T-cell (primary cell): ENCODE data around the gene SMPDL3B. TPM values are rescaled to one million over a fixed set of nuclear protein-coding genes. Genes with fewer than 3 reads are reported as not detected.
A peak's percentile ranks its signal among the peaks of the same experiment; 100 is the strongest.

Experiments
- ATAC-seq, 4 experiments: fragments of 200-7000 bp in 3 of 4; fragments of 150-1000 bp in 1 of 4; cut with Tn5 transposase; replicated peaks in 1 of 4; 1 replicate in 3 of 4; 2 replicates in 1 of 4; pipeline ENCODE4 v1.10.0; 2021; ENCODE audit warnings: moderate library complexity in 3 of 4, mild to moderate bottlenecking in 2 of 4, moderate number of reproducible peaks in 1 of 4
- CTCF ChIA-PET, 2 donors: fragments of 300-600 bp; sonication (Branson Sonifier 250); formaldehyde crosslinking; loops; one replicate each; lab custom pipeline; 2022; ENCODE audit warnings: antibody characterized with exemption in 2 of 2; lab: Charles Lee
- POLR2A ChIA-PET, 2 donors: fragments of 300-600 bp; sonication (Branson Sonifier 250); formaldehyde crosslinking; loops; one replicate each; lab custom pipeline; 2022; ENCODE audit warnings: antibody characterized with exemption in 2 of 2; lab: Charles Lee
- DNase-seq, 35 experiments: peaks; one replicate each; pipeline versions ENCODE4 v3.0.0 to v3.0.0-alpha.2; 2013 to 2023
- H3K27ac ChIP-seq: one replicate; pipeline ENCODE4 v1.5.1; 2013; ENCODE audit warnings: low read length
- H3K27me3 ChIP-seq, 2 experiments: replicated peaks in 1 of 2; 1 replicate in 1 of 2; 2 replicates in 1 of 2; pipeline versions ENCODE4 v1.6.1 to v1.7.0; 2013; ENCODE audit warnings: low read length in 1 of 2, mixed read lengths in 1 of 2; ENCODE audit not compliant: control insufficient read depth in 2 of 2, insufficient read depth in 2 of 2; ENCODE audit errors: extremely low read depth in 1 of 2
- H3K36me3 ChIP-seq, 2 donors: 1 replicate in 1 of 2; 2 replicates in 1 of 2; pipeline versions ENCODE4 v1.6.1 to v1.7.0; 2013; ENCODE audit warnings: low read length in 1 of 2; ENCODE audit not compliant: control insufficient read depth in 2 of 2, insufficient read depth in 1 of 2; ENCODE audit errors: extremely low read depth in 1 of 2
- H3K4me1 ChIP-seq, 2 experiments: 1 replicate in 1 of 2; 2 replicates in 1 of 2; pipeline versions ENCODE4 v1.6.1 to v1.7.0; 2013; ENCODE audit warnings: low read length in 2 of 2, mixed read lengths in 1 of 2; ENCODE audit not compliant: insufficient read depth in 2 of 2, control insufficient read depth in 1 of 2; ENCODE audit errors: extremely low read depth in 1 of 2
- H3K4me3 ChIP-seq, 2 donors: 1 replicate in 1 of 2; 2 replicates in 1 of 2; pipeline versions ENCODE4 v1.5.1 to v1.7.0; 2013; ENCODE audit warnings: mild to moderate bottlenecking in 2 of 2, low read length in 1 of 2, moderate library complexity in 1 of 2; ENCODE audit not compliant: control insufficient read depth in 1 of 2; ENCODE audit errors: extremely low read depth in 1 of 2
- H3K9me3 ChIP-seq: 2 replicates; pipeline ENCODE4 v1.7.0; 2013
- H3K27ac Mint-ChIP-seq, 2 donors: one replicate each; pipeline ENCODE4 v1.8.0; 2020 to 2021; ENCODE audit warnings: mild to moderate bottlenecking in 2 of 2, mixed read lengths in 2 of 2
- H3K27me3 Mint-ChIP-seq, 2 donors: one replicate each; pipeline ENCODE4 v1.8.0; 2021 to 2022; ENCODE audit warnings: mixed read lengths in 2 of 2
- H3K36me3 Mint-ChIP-seq: one replicate; pipeline ENCODE4 v1.8.0; 2021; ENCODE audit warnings: mixed read lengths
- H3K4me1 Mint-ChIP-seq, 3 donors: one replicate each; pipeline ENCODE4 v1.8.0; 2020 to 2022; ENCODE audit warnings: mixed read lengths in 3 of 3, mild to moderate bottlenecking in 1 of 3
- H3K4me3 Mint-ChIP-seq, 3 donors: one replicate each; pipeline ENCODE4 v1.8.0; 2020 to 2022; ENCODE audit warnings: mild to moderate bottlenecking in 3 of 3, mixed read lengths in 3 of 3, moderate library complexity in 3 of 3
- H3K9me3 Mint-ChIP-seq, 3 donors: one replicate each; pipeline ENCODE4 v1.8.0; 2020 to 2022; ENCODE audit warnings: mixed read lengths in 3 of 3
- WGBS: methylation state at CpG from one replicate; pipeline ENCODE4 v1.1.5; 2013; ENCODE audit warnings: missing lambda C conversion rate; ENCODE audit not compliant: insufficient coverage; 5-methylcytosine and 5-hydroxymethylcytosine counted together
- total RNA-seq, 35 experiments: library from RNA in 6 of 35; stranded (reverse) in 6 of 35; fragments of 120-200 nt in 1 of 35; gene quantifications; one replicate each; pipeline versions ENCODE4 v1.2.1 to v1.2.4 and lab custom pipeline; 2013 to 2026

The SMPDL3B gene
- total RNA-seq, 5 donors from 2014 or later (not counting 1 experiment from before 2014, with no cell fraction given), result 0.22 to 0.44 (median 0.33) TPM; not detected in 1

DNA sequence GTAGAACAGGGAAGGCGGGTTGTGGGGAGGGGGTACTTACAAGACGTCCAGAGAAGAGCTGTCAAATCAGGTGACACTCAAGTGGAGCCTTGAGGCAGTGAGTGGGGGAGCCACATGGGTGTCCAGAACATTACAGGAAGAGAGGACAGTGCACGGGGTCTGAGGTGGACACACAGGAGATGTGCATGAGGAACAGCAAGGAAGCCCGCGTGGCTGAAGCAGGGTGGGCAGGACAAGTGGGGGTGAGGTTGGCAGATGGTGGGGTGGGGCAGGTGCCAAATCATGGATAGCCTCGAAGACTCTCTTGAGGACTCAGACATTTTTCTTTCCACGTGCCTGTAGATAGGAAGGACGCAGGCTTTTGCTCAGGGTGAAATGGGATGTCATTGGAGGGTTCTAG is 921 bp downstream of the SMPDL3B start:
- no peaks in the 10 kb centered on the region for H3K9me3 ChIP-seq
- CTCF ChIA-PET, result no interaction called here
- peaks cover 0 to 18% of the 10 kb centered on the region in 2 experiments for H3K27me3 ChIP-seq
- Mint-ChIP-seq H3K4me3 (peak overlapping the region in 1 of 3 donors; percentile 54), H3K36me3 (no peaks in the 10 kb centered on the region), H3K27ac (no peak overlapping the region), H3K4me1 (peaks cover 14 to 31% (median 26%) of the 10 kb centered on the region in 3 donors), H3K9me3 (no peaks in the 10 kb centered on the region), H3K27me3 (peaks cover 9 to 14% of the 10 kb centered on the region in 2 donors)
- ATAC-seq, result no peak
- no peaks in the 10 kb centered on the region for H3K36me3 ChIP-seq
- POLR2A ChIA-PET, result interaction anchor here in 1 of 2 donors (0.5 kb wide), 1 partner anchor 230 kb away, joined by 4 read pairs; no protein-coding TSS in a partner anchor
- no peak overlapping the region for H3K27ac ChIP-seq
- WGBS, result 70% methylated on average over 8 of the region's 8 CpGs
- H3K4me1 ChIP-seq, result peaks cover 0 to 17% of the 10 kb centered on the region in 2 experiments
- DNase-seq, result no peak
- H3K4me3 ChIP-seq, result no peak overlapping the region

DNA sequence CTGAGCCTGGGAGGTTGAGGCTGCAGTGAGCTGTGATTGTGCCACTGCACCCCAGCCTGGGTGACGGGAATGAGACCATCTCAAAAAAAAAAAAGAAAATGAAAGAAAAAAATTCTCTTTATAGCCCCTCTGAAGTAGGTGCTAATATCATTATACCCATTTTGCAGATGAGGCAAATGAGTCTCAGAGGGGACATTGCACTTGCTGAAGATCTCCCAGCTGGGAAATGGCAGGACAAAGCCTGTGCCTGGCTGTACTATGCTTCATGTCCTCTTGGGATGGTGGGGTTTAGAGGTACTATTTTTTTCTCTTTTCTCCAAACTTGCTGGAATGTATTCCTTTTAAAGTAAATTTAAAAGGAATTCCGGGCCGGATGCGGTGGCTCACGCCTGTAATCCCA is 1.6 kb downstream of the SMPDL3B start:
- ATAC-seq, result no peak
- no peak overlapping the region for H3K4me3 ChIP-seq
- no peak overlapping the region for H3K27ac ChIP-seq
- Mint-ChIP-seq H3K36me3 (no peaks in the 10 kb centered on the region), H3K4me3 (no peak overlapping the region), H3K27me3 (peaks cover 9 to 14% of the 10 kb centered on the region in 2 donors), H3K4me1 (peaks cover 16 to 35% (median 29%) of the 10 kb centered on the region in 3 donors), H3K27ac (no peak overlapping the region), H3K9me3 (no peaks in the 10 kb centered on the region)
- peaks cover 0 to 18% of the 10 kb centered on the region in 2 experiments for H3K27me3 ChIP-seq
- CTCF ChIA-PET, result no interaction called here
- no peak for DNase-seq
- no peaks in the 10 kb centered on the region for H3K36me3 ChIP-seq
- peaks cover 2 to 20% of the 10 kb centered on the region in 2 experiments for H3K4me1 ChIP-seq
- POLR2A ChIA-PET, result no interaction called here
- no peaks in the 10 kb centered on the region for H3K9me3 ChIP-seq
- whole genome bisulfite sequencing, result no CpG with 5 or more reads among the region's 5 CpGs

DNA sequence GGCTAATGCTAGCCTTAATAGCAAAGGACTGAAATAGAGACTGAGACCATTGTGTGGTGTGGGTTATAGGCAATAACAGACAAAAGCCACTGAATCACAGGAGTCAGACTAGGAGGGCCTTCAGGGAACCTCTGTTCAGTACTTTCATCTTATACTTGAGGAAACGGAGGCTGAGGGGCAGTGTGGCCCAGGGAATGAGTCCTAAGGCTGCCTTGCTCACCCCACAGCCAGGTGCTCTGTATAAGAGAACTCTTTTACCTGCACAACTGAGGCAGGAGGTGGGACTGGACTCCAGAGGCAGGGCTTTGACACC is 2.7 kb downstream of the SMPDL3B start:
- Mint-ChIP-seq H3K4me3 (no peak overlapping the region), H3K27me3 (peaks cover 9 to 14% of the 10 kb centered on the region in 2 donors), H3K36me3 (no peaks in the 10 kb centered on the region), H3K9me3 (no peaks in the 10 kb centered on the region), H3K4me1 (peaks cover 16 to 37% (median 33%) of the 10 kb centered on the region in 3 donors), H3K27ac (no peak overlapping the region)
- ATAC-seq (no peak), DNase-seq (no peak)
- Histone ChIP-seq H3K27me3 (peaks cover 0 to 18% of the 10 kb centered on the region in 2 experiments), H3K27ac (no peak overlapping the region), H3K9me3 (no peaks in the 10 kb centered on the region), H3K4me1 (peaks cover 2 to 20% of the 10 kb centered on the region in 2 experiments), H3K4me3 (no peak overlapping the region), H3K36me3 (no peaks in the 10 kb centered on the region)
- no CpG with 5 or more reads among the region's 1 CpG for WGBS
- CTCF ChIA-PET, result interaction anchor here in 1 of 2 donors (0.9 kb wide), 1 partner anchor 50 kb away, joined by 3 read pairs; no protein-coding TSS in a partner anchor
- POLR2A ChIA-PET, result interaction anchor here in 1 of 2 donors (0.5 kb wide), 1 partner anchor 90 kb away, joined by 3 read pairs; no protein-coding TSS in a partner anchor

DNA sequence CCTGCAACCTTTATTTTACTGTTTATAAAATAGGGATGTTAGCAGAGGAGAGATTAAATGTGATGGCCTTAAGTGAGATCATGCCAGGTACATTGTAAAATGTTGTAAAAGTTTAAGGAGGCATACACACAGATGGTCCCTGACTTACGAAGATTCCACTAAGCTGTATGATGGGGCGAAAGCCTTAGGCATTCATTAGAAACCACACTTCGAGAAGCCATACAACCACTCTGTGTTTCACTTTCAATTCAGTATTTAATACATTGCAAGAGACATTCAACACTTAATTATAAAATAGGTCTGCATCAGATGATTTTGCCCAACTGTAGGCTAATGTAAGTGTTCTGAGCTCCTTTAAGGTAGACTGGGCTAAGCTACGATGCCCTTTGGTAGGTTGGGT is 3.7 kb downstream of the SMPDL3B start:
- Mint-ChIP-seq H3K4me3 (no peak overlapping the region), H3K36me3 (no peaks in the 10 kb centered on the region), H3K27me3 (peaks cover 9 to 14% of the 10 kb centered on the region in 2 donors), H3K9me3 (no peaks in the 10 kb centered on the region), H3K27ac (no peak overlapping the region), H3K4me1 (peaks cover 23 to 47% (median 43%) of the 10 kb centered on the region in 3 donors)
- Histone ChIP-seq H3K4me1 (peaks cover 7 to 28% of the 10 kb centered on the region in 2 experiments), H3K27me3 (peaks cover 0 to 18% of the 10 kb centered on the region in 2 experiments), H3K27ac (no peak overlapping the region), H3K4me3 (no peak overlapping the region), H3K9me3 (no peaks in the 10 kb centered on the region), H3K36me3 (no peaks in the 10 kb centered on the region)
- POLR2A ChIA-PET, result interaction anchor here (0.5 to 0.6 kb wide), 2 partner anchors 26 to 1545 kb away, joined by 3 to 6 read pairs; no protein-coding TSS in a partner anchor
- WGBS, result 100% methylated on average over 1 of the region's 4 CpGs
- no peak for DNase-seq
- CTCF ChIA-PET, result interaction anchor here (0.6 to 1.2 kb wide), 5 partner anchors 8 to 274 kb away, joined by 3 to 10 read pairs (median 3); no protein-coding TSS in a partner anchor
- ATAC-seq, result no peak

- ATAC-seq (peak; percentile 80 to 89 (median 86)), DNase-seq (peak; percentile 58 to 84 (median 74))
- ChIA-PET POLR2A (interaction anchor here in 1 of 2 donors (0.5 kb wide), 1 partner anchor 21 kb away, joined by 16 read pairs; no protein-coding TSS in a partner anchor), CTCF (interaction anchor here (0.6 to 2.1 kb wide), 8 partner anchors 8 to 269 kb away, joined by 3 to 28 read pairs (median 4); no protein-coding TSS in a partner anchor)
- Mint-ChIP-seq H3K36me3 (no peaks in the 10 kb centered on the region), H3K9me3 (no peaks in the 10 kb centered on the region), H3K27me3 (peaks cover 6 to 7% of the 10 kb centered on the region in 2 donors), H3K27ac (peak overlapping the region; percentile 77 to 79), H3K4me1 (peaks cover 24 to 51% (median 49%) of the 10 kb centered on the region in 3 donors), H3K4me3 (no peak overlapping the region)
- Histone ChIP-seq H3K4me3 (no peak overlapping the region), H3K9me3 (no peaks in the 10 kb centered on the region), H3K36me3 (no peaks in the 10 kb centered on the region), H3K27me3 (peaks cover 0 to 8% of the 10 kb centered on the region in 2 experiments), H3K4me1 (peaks cover 11 to 31% of the 10 kb centered on the region in 2 experiments), H3K27ac (peak overlapping the region; percentile 52)
- WGBS, result 50% methylated on average over 2 of the region's 6 CpGs
Measured at GRCh38 chr1:27940297-27940696, 5.5 kb downstream of the SMPDL3B start.

DNA sequence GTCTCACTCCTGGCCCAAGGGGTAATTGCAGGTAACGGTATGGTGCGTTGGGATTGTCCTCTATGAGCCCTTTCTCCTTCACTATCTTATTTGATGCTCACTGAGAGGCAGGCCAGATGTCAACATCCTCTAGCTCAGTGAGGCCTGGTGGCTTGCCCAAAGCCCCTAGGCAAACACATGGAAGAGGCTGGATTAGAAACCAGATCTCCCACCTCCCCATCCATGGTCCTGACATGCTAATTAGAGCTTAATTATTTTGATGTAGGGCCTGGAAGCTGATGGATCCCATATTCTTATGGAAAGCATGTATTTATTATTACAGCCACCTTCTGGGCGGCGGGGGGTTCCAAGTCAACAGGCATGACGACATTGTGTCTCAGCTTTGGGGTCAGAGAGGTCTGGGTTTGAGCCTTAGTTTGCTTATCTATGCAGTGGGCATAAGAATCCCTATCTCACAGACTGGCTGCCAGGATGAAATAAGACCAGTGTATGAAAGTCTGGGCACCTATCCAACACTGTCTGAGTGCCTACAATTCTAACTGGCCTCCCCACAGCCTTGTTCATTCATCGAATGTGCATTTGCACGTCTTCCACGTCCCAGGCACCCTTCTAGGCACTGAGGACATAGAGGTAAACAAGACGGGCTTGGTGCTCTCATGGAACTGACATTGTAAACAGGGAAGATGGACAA is 6.2 kb downstream of the SMPDL3B start:
- peaks cover 0 to 3% of the 10 kb centered on the region in 2 experiments for H3K27me3 ChIP-seq
- peak overlapping the region; percentile 52 for H3K27ac ChIP-seq
- peaks cover 24 to 45% (median 43%) of the 10 kb centered on the region in 3 donors for H3K4me1 Mint-ChIP-seq
- ATAC-seq (no peak), DNase-seq (no peak)
- no peaks in the 10 kb centered on the region for H3K36me3 Mint-ChIP-seq
- H3K4me1 ChIP-seq, result peaks cover 11 to 30% of the 10 kb centered on the region in 2 experiments
- no peak overlapping the region for H3K4me3 Mint-ChIP-seq
- CTCF ChIA-PET, result interaction anchor here (0.6 to 2.1 kb wide), 7 partner anchors 36 to 268 kb away, joined by 3 to 28 read pairs (median 4); no protein-coding TSS in a partner anchor
- H3K9me3 ChIP-seq, result no peaks in the 10 kb centered on the region
- H3K27me3 Mint-ChIP-seq, result no peaks in the 10 kb centered on the region
- POLR2A ChIA-PET, result interaction anchor here in 1 of 2 donors (0.5 kb wide), 1 partner anchor 22 kb away, joined by 16 read pairs; no protein-coding TSS in a partner anchor
- no peaks in the 10 kb centered on the region for H3K9me3 Mint-ChIP-seq
- no peaks in the 10 kb centered on the region for H3K36me3 ChIP-seq
- no peak overlapping the region for H3K4me3 ChIP-seq
- 91% methylated on average over 4 of the region's 9 CpGs for WGBS
- peak overlapping the region; percentile 77 to 79 for H3K27ac Mint-ChIP-seq
